Measurements from ENCODE around the gene TH. TPM values are rescaled to one million over a fixed set of nuclear protein-coding genes. Genes with fewer than 3 reads are reported as not detected.

TH gene
- total and polyA plus RNA-seq, 2 experiments from 2014 or later, result not detected

GRCh38 chr11:2160736-2161259 lies 10.8 kb downstream of the TH start, which contains the start of gene INS:
INS (minus strand) TSS chr11:2161209; CDS start chr11:2160971, 238 bp downstream.
- Histone ChIP-seq H3K9me3 (ENCODE audit: low read depth) (no peaks in the 10 kb centered on the region), H3K4me3 (no peak within 1 kb of the TSS), H3K4me1 (ENCODE audit: low read depth) (peaks cover 9% of the 10 kb centered on the region), H3K27ac (no peak within 1 kb of the TSS), H3K27me3 (no peaks in the 10 kb centered on the region), H3K36me3 (no peaks in the 10 kb centered on the region)
- DNase-seq (ENCODE audit: low read depth in 1 of 2, low spot score in 1 of 2), result no peak
- TF ChIP-seq, protein P1, sequence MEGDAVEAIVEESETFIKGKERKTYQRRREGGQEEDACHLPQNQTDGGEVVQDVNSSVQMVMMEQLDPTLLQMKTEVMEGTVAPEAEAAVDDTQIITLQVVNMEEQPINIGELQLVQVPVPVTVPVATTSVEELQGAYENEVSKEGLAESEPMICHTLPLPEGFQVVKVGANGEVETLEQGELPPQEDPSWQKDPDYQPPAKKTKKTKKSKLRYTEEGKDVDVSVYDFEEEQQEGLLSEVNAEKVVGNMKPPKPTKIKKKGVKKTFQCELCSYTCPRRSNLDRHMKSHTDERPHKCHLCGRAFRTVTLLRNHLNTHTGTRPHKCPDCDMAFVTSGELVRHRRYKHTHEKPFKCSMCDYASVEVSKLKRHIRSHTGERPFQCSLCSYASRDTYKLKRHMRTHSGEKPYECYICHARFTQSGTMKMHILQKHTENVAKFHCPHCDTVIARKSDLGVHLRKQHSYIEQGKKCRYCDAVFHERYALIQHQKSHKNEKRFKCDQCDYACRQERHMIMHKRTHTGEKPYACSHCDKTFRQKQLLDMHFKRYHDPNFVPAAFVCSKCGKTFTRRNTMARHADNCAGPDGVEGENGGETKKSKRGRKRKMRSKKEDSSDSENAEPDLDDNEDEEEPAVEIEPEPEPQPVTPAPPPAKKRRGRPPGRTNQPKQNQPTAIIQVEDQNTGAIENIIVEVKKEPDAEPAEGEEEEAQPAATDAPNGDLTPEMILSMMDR (IDR thresholded peaks at IDR 0.05; ENCODE audit: low read depth, low read length), result no peak

GRCh38 chr11:2159536-2160413 lies 11.8 kb downstream of the TH start:
- no peak for DNase-seq (ENCODE audit: low read depth in 1 of 2, low spot score in 1 of 2)
- TF ChIP-seq, protein P1 (IDR thresholded peaks at IDR 0.05; ENCODE audit: low read depth, low read length), result no peak
- Histone ChIP-seq H3K9me3 (ENCODE audit: low read depth) (no peaks in the 10 kb centered on the region), H3K27ac (no peak overlapping the region), H3K27me3 (no peaks in the 10 kb centered on the region), H3K4me3 (no peak overlapping the region), H3K36me3 (no peaks in the 10 kb centered on the region), H3K4me1 (ENCODE audit: low read depth) (peaks cover 9% of the 10 kb centered on the region)

- no peaks in the 10 kb centered on the region for H3K27me3 ChIP-seq
- H3K27ac ChIP-seq, result no peak overlapping the region
- TF ChIP-seq, protein P1 (IDR thresholded peaks at IDR 0.05; ENCODE audit: low read depth, low read length), result no peak
- H3K9me3 ChIP-seq (ENCODE audit: low read depth), result no peaks in the 10 kb centered on the region
- no peak overlapping the region for H3K4me3 ChIP-seq
- H3K4me1 ChIP-seq (ENCODE audit: low read depth), result peaks cover 9% of the 10 kb centered on the region
- no peaks in the 10 kb centered on the region for H3K36me3 ChIP-seq
- DNase-seq (ENCODE audit: low read depth in 1 of 2, low spot score in 1 of 2), result no peak
These were observed 12.6 kb downstream of the TH start for GRCh38 chr11:2158966-2159365.

- TF ChIP-seq, protein P1 (IDR thresholded peaks at IDR 0.05; ENCODE audit: low read depth, low read length), result no peak
- Histone ChIP-seq H3K4me3 (no peak overlapping the region), H3K4me1 (ENCODE audit: low read depth) (peaks cover 9% of the 10 kb centered on the region), H3K36me3 (no peaks in the 10 kb centered on the region), H3K27me3 (no peaks in the 10 kb centered on the region), H3K27ac (no peak overlapping the region), H3K9me3 (ENCODE audit: low read depth) (no peaks in the 10 kb centered on the region)
- DNase-seq (ENCODE audit: low read depth in 1 of 2, low spot score in 1 of 2), result no peak
These were observed 13.3 kb downstream of the TH start for GRCh38 chr11:2158296-2158737.

DNA sequence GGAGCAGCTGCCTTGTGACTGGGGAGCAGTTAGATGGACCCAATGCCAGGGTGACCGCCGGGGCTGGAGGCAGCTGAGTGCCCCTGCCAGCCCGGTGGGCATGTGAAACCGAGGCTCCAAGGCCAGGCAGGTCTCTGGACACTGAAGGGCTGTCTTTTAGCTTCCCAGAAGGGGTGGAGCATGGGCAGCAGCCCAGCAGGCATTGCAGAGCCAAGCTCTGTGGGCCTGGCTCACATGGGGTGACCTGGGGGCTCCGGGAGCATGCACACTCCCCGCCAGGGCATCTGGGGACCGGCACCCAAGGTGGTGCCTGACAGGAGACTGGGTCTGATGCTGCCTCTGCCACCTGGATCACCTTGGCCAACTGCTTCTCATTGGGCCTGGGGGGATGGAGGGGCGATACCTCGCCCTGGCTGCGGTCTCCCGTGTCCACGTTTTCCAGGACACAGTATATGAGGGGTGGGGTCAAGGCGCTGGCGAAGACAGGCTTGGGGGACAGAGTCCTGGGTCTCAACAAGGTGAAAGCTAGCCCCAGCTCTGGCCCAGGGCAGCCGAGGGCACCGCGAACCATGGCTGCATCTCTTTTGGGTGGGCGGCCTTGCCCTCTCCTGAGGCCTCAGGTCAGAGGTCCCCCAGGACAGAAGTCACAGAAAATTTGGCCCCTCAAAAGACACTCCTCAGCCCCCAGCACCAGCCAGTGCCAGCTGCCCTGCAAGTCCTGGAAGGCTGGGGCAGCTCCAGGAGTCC lies 14.1 kb downstream of the TH start:
- H3K9me3 ChIP-seq (ENCODE audit: low read depth), result no peaks in the 10 kb centered on the region
- H3K4me3 ChIP-seq, result no peak overlapping the region
- H3K4me1 ChIP-seq (ENCODE audit: low read depth), result peaks cover 9% of the 10 kb centered on the region
- TF ChIP-seq, protein P1 (IDR thresholded peaks at IDR 0.05; ENCODE audit: low read depth, low read length), result no peak
- DNase-seq (ENCODE audit: low read depth in 1 of 2, low spot score in 1 of 2), result no peak
- H3K27ac ChIP-seq, result no peak overlapping the region
- no peaks in the 10 kb centered on the region for H3K36me3 ChIP-seq
- no peaks in the 10 kb centered on the region for H3K27me3 ChIP-seq

Measured in cardiac muscle cell (in vitro differentiated cells and primary cell).